HepG2 (cell line): ENCODE data around the gene IKBKE. TPM values are rescaled to one million over a fixed set of nuclear protein-coding genes. Genes with fewer than 3 reads are reported as not detected.
A peak's percentile ranks its signal among the peaks of the same experiment; 100 is the strongest.

ENCODE experiments used
- ATAC-seq: fragments of 200-7000 bp; cut with Tn5 transposase; 3 replicates; pipeline ENCODE4 v1.9.1; 2020; ENCODE audit warnings: mild to moderate bottlenecking, moderate library complexity
- BruUV-seq: library from RNA; stranded (reverse); fragments of 400-500 nt; replicated peaks from 2 replicates; lab custom pipeline; 2021; lab: Mats Ljungman, UMichigan
- CTCF ChIA-PET: fragments of 300-600 bp; formaldehyde crosslinking; extraction: SDS; loops from one replicate; lab custom pipeline; 2021; ENCODE audit warnings: low total read pairs, inconsistent platforms, low intra/inter-chr PET ratio; lab: Yijun Ruan, JAX
- POLR2A ChIA-PET: fragments of 350-600 bp; sonication (Branson Sonifier 250); formaldehyde crosslinking; loops from one replicate; lab custom pipeline; 2020; ENCODE audit warnings: antibody characterized with exemption, inconsistent platforms; lab: Yijun Ruan, JAX
- DNase-seq: peaks from one replicate; pipeline ENCODE4 v3.0.0-alpha.2; 2015; ENCODE audit warnings: low spot score
- FAIRE-seq: peaks from 3 replicates; lab custom pipeline; 2011; peaks lifted over from hg19 to GRCh38; lab: Jason Lieb, UNC
- H2AFZ ChIP-seq: one replicate; pipeline ENCODE4 v1.6.1; 2011; ENCODE audit warnings: low read length, inconsistent platforms
- H3K27ac ChIP-seq: fragments of 300-600 bp; 3 replicates; pipeline ENCODE4 v1.8.0; 2011; ENCODE audit warnings: mixed run types, mild to moderate bottlenecking, mixed read lengths, low read length, inconsistent platforms; ENCODE audit not compliant: insufficient read depth; ENCODE audit errors: extremely low read length
- H3K27me3 ChIP-seq, 2 experiments: fragments of 200-600 bp in 1 of 2; 2 replicates in 1 of 2; 3 replicates in 1 of 2; pipeline versions ENCODE4 v1.6.0 to v1.8.0; 2011; ENCODE audit warnings: low read length in 2 of 2, mild to moderate bottlenecking in 2 of 2, moderate library complexity in 2 of 2, inconsistent platforms in 1 of 2; ENCODE audit not compliant: insufficient read depth in 2 of 2, control insufficient read depth in 1 of 2
- H3K36me3 ChIP-seq, 2 experiments: fragments of 200-600 bp in 1 of 2; replicated peaks in 1 of 2; 2 replicates in 1 of 2; 3 replicates in 1 of 2; pipeline versions ENCODE4 v1.5.1 to v1.8.0; 2011; ENCODE audit warnings: low read length in 2 of 2, inconsistent platforms in 1 of 2; ENCODE audit not compliant: insufficient read depth in 2 of 2, control insufficient read depth in 1 of 2
- H3K4me1 ChIP-seq: 2 replicates; pipeline ENCODE4 v1.5.1; 2012; ENCODE audit warnings: low read length, inconsistent platforms; ENCODE audit not compliant: insufficient read depth
- H3K4me2 ChIP-seq: 2 replicates; pipeline ENCODE4 v1.6.0; 2011; ENCODE audit warnings: low read depth, low read length, inconsistent platforms
- H3K4me3 ChIP-seq, 3 experiments: fragments of 200-600 bp in 1 of 3; sonication (generic), shearing (Covaris generic) in 1 of 3; replicated peaks in 1 of 3; 2 replicates each; pipeline ENCODE4 v1.5.1; 2011 to 2016; ENCODE audit warnings: low read length in 3 of 3, inconsistent platforms in 2 of 3, low read depth in 2 of 3, mild to moderate bottlenecking in 2 of 3, control low read depth in 1 of 3, mixed read lengths in 1 of 3; ENCODE audit not compliant: insufficient read depth in 1 of 3
- H3K79me2 ChIP-seq: one replicate; pipeline ENCODE4 v1.6.1; 2011; ENCODE audit warnings: low read length, inconsistent platforms; ENCODE audit not compliant: insufficient read depth
- H3K9ac ChIP-seq: 2 replicates; pipeline ENCODE4 v1.6.0; 2011; ENCODE audit warnings: mild to moderate bottlenecking, low read depth, low read length, inconsistent platforms; ENCODE audit not compliant: insufficient read depth
- H3K9me3 ChIP-seq: 2 replicates; pipeline ENCODE4 v1.5.1; 2012; ENCODE audit warnings: mild to moderate bottlenecking, low read length
- H4K20me1 ChIP-seq: 2 replicates; pipeline ENCODE4 v1.6.0; 2011; ENCODE audit warnings: inconsistent platforms, mild to moderate bottlenecking, low read length, moderate library complexity; ENCODE audit not compliant: insufficient read depth
- ASH2L ChIP-seq: fragments of 300-600, 200-600 bp; sonication (generic); IDR thresholded peaks from 2 replicates; pipeline ENCODE4 v1.7.0; 2017; ENCODE audit warnings: low read depth, mild to moderate bottlenecking, moderate library complexity, mixed read lengths, low read length; ENCODE audit not compliant: insufficient read length
- BCLAF1 ChIP-seq: fragments of 450-650 bp; IDR thresholded peaks from 2 replicates; pipeline ENCODE4 v1.6.1; 2017; ENCODE audit warnings: mild to moderate bottlenecking
- FOXA1 ChIP-seq, 2 experiments: fragments of 450-650 bp in 1 of 2; sonication (generic) in 1 of 2; formaldehyde crosslinking in 1 of 2; IDR thresholded peaks; 2 replicates each; pipeline versions ENCODE4 v1.4.0 to v1.6.1; 2016 to 2020; ENCODE audit warnings: missing genetic modification reagents in 1 of 2
- FOXA3 ChIP-seq: IDR thresholded peaks from 2 replicates; pipeline ENCODE4 v1.6.1; 2016; ENCODE audit warnings: missing genetic modification reagents, missing compliant biosample characterization
- GFI1 ChIP-seq: sonication (generic); formaldehyde crosslinking; IDR thresholded peaks from 2 replicates; pipeline ENCODE4 v1.5.0; 2020; ENCODE audit warnings: missing genetic modification reagents, mild to moderate bottlenecking, borderline replicate concordance
- HOXA5 ChIP-seq: sonication (generic); formaldehyde crosslinking; IDR thresholded peaks from 2 replicates; pipeline ENCODE4 v1.4.0; 2020; ENCODE audit warnings: missing genetic modification reagents
- MAFF ChIP-seq: IDR thresholded peaks from 2 replicates; pipeline ENCODE4 v1.6.1; 2011; ENCODE audit warnings: low read depth, low read length, improper control_type of control experiment
- MAZ ChIP-seq, 2 experiments: sonication (generic) in 1 of 2; formaldehyde crosslinking in 1 of 2; IDR thresholded peaks; 2 replicates each; pipeline versions ENCODE4 v1.5.0 to v1.6.1; 2012 to 2020; ENCODE audit warnings: low read depth in 2 of 2, mild to moderate bottlenecking in 2 of 2, borderline replicate concordance in 1 of 2, improper control_type of control experiment in 1 of 2, low read length in 1 of 2, missing genetic modification reagents in 1 of 2, moderate library complexity in 1 of 2
- NR2F6 ChIP-seq, 2 experiments: IDR thresholded peaks; 2 replicates each; pipeline ENCODE4 v1.6.1; 2016; ENCODE audit warnings: antibody characterized with exemption in 1 of 2, mild to moderate bottlenecking in 1 of 2
- PBX2 ChIP-seq: IDR thresholded peaks from 2 replicates; pipeline ENCODE4 v1.6.1; 2016; ENCODE audit warnings: control low read depth
- RXRB ChIP-seq: IDR thresholded peaks from 2 replicates; pipeline ENCODE4 v1.6.1; 2016; ENCODE audit warnings: borderline replicate concordance, missing genetic modification reagents, missing compliant biosample characterization
- SAP130 ChIP-seq: IDR thresholded peaks from 2 replicates; pipeline ENCODE4 v1.6.1; 2016; ENCODE audit warnings: low read depth
- SNAI1 ChIP-seq: sonication (generic); formaldehyde crosslinking; IDR thresholded peaks from 2 replicates; pipeline ENCODE4 v1.5.0; 2020; ENCODE audit warnings: mild to moderate bottlenecking, missing genetic modification reagents, borderline replicate concordance
- SRSF9 ChIP-seq: fragments of 200-400 bp; formaldehyde crosslinking; IDR thresholded peaks from 2 replicates; pipeline ENCODE4 v1.6.1; 2018; ENCODE audit warnings: borderline replicate concordance, mild to moderate bottlenecking, low read depth, low read length; ENCODE audit not compliant: insufficient read depth, poor library complexity, severe bottlenecking
- ZMYM3 ChIP-seq: sonication (generic); formaldehyde crosslinking; IDR thresholded peaks from 2 replicates; pipeline ENCODE4 v1.5.1; 2020; ENCODE audit warnings: mild to moderate bottlenecking, missing genetic modification reagents
- ZMYM4 ChIP-seq: sonication (generic); formaldehyde crosslinking; IDR thresholded peaks from 2 replicates; pipeline ENCODE4 v1.8.1; 2023; ENCODE audit warnings: mild to moderate bottlenecking, missing genetic modification reagents
- ZNF350 ChIP-seq: sonication (generic); formaldehyde crosslinking; IDR thresholded peaks from 2 replicates; pipeline ENCODE4 v1.4.0; 2020; ENCODE audit warnings: mild to moderate bottlenecking, low read depth, missing genetic modification reagents, borderline replicate concordance
- ZNF367 ChIP-seq: sonication (generic); formaldehyde crosslinking; IDR thresholded peaks from 2 replicates; pipeline ENCODE4 v1.4.0; 2020; ENCODE audit warnings: missing genetic modification reagents, borderline replicate concordance
- ZNF446 ChIP-seq: sonication (generic); formaldehyde crosslinking; IDR thresholded peaks from 2 replicates; pipeline ENCODE4 v1.5.0; 2020; ENCODE audit warnings: mild to moderate bottlenecking, missing genetic modification reagents
- ZNF780A ChIP-seq: sonication (generic); formaldehyde crosslinking; IDR thresholded peaks from 2 replicates; pipeline ENCODE4 v1.8.0; 2022; ENCODE audit warnings: mild to moderate bottlenecking, missing genetic modification reagents, moderate library complexity
- WGBS: methylation state at CpG from one replicate; pipeline ENCODE4 v1.1.6; 2017; ENCODE audit warnings: low lambda C conversion rate; 5-methylcytosine and 5-hydroxymethylcytosine counted together
- in situ Hi-C: cut with HindIII; loops from 2 replicates; pipeline ENCODE4 v1.10.0; 2017; ENCODE audit warnings: low pct_unique_long_range_greater_than_20kb; ENCODE audit not compliant: extremely low pct_ligation_motif_present
- intact Hi-C: fragments of 100-400 bp; cut with micrococcal nuclease; formaldehyde crosslinking; loops from one replicate; pipeline ENCODE4 v1.10.0; 2022; ENCODE audit not compliant: unreplicated experiment
- polyA plus RNA-seq, 8 experiments: library from polyadenylated mRNA; depleted of rRNA in 3 of 8; stranded (reverse) in 7 of 8; unstranded in 1 of 8; fragments of >200 nt; fragmentation: Illumina TruSeq in 4 of 8; extraction: Trizol in 4 of 8; gene quantifications; 2 replicates each; pipeline versions ENCODE4 v1.2.1 to v1.2.3, GENCODE V29; 2011 to 2016; ENCODE audit warnings: low read depth in 4 of 8, missing spikeins in 1 of 8, mixed read lengths in 1 of 8; ENCODE audit not compliant: insufficient read depth in 1 of 8
- total RNA-seq, 5 experiments: library from RNA; depleted of rRNA; stranded (reverse); fragments of >200 nt; fragmentation: Illumina TruSeq; extraction: Trizol; gene quantifications; 2 replicates each; pipeline ENCODE4 v1.2.3, GENCODE V29; 2016; ENCODE audit warnings: low read depth in 1 of 5
- TF ChIP-seq, protein P1 (sequence below): sonication (generic); formaldehyde crosslinking; IDR thresholded peaks from 2 replicates; pipeline ENCODE4 v1.8.1; 2023; ENCODE audit warnings: mild to moderate bottlenecking, missing genetic modification reagents

Gene IKBKE
- total and polyA plus RNA-seq, 2 of the 13 experiments (the other 11 are each of a cell fraction or from before 2014, with no cell fraction given), result 4.5 to 5.8 TPM

GRCh38 chr1:206521127-206521526, 50.9 kb downstream of the IKBKE start:
- no peaks in the 10 kb centered on the region for H4K20me1 ChIP-seq
- DNase-seq (peak; percentile 49), ATAC-seq (peak; percentile 44), FAIRE-seq (peak; percentile 44)
- no peak overlapping the region for H3K9ac ChIP-seq
- H3K36me3 ChIP-seq, result no peaks in the 10 kb centered on the region
- no peak overlapping the region for H3K27ac ChIP-seq
- no peaks in the 10 kb centered on the region for H3K9me3 ChIP-seq
- no peak overlapping the region for H2AFZ ChIP-seq
- H3K27me3 ChIP-seq, result 0 out of 5 replicates have a peak, but pooled peaks cover 0 to 1% of the 10 kb centered on the region in 2 experiments
- 15% methylated on average over 5 of the region's 5 CpGs for WGBS
- BruUV-seq, result no TSS peak
- no peak overlapping the region for H3K4me3 ChIP-seq
- in situ Hi-C loops, result no loop called here
- H3K4me2 ChIP-seq, result peak overlapping the region; percentile 33; the same call in 1 of the 2 replicates
- ChIA-PET POLR2A (no interaction called here), CTCF (no interaction called here)
- intact Hi-C loops, result no loop called here
- H3K4me1 ChIP-seq, result peaks cover 28% of the 10 kb centered on the region
- H3K79me2 ChIP-seq, result no peaks in the 10 kb centered on the region
- TF ChIP-seq MAFF (no peak), FOXA1 (IDR thresholded peaks at IDR 0.05) (no peak), FOXA1 (CRISPR knock-in tag; IDR thresholded peaks at IDR 0.05) (peak; percentile 52; the same call in 1 of the 2 replicates), ASH2L (no peak), HOXA5 (CRISPR knock-in tag) (no peak), SAP130 (CRISPR knock-in tag) (peak; percentile 14; the same call in 1 of the 2 replicates), SNAI1 (CRISPR knock-in tag) (no peak), ZNF780A (CRISPR knock-in tag) (no peak), MAZ (IDR thresholded peaks at IDR 0.05; ENCODE audit: borderline replicate concordance, low read depth, low read length) (no peak), MAZ (CRISPR knock-in tag; IDR thresholded peaks at IDR 0.05; ENCODE audit: low read depth) (no peak), PBX2 (CRISPR knock-in tag) (peak; percentile 41; the same call in 1 of the 2 replicates), ZMYM4 (CRISPR knock-in tag) (no peak), ZNF367 (CRISPR knock-in tag) (no peak), ZNF350 (CRISPR knock-in tag) (no peak), ZMYM3 (CRISPR knock-in tag) (no peak), BCLAF1 (no peak), SRSF9 (no peak), FOXA3 (CRISPR knock-in tag) (peak; percentile 30; the same call in 1 of the 2 replicates), ZNF446 (CRISPR knock-in tag) (no peak), RXRB (no peak), NR2F6 (IDR thresholded peaks at IDR 0.05) (no peak), NR2F6 (CRISPR knock-in tag; IDR thresholded peaks at IDR 0.05) (0 out of 2 replicates have a peak, but pooled peaks have one; percentile 18), GFI1 (CRISPR knock-in tag) (0 out of 2 replicates have a peak, but pooled peaks have one; percentile 22)
- TF ChIP-seq, protein P1, sequence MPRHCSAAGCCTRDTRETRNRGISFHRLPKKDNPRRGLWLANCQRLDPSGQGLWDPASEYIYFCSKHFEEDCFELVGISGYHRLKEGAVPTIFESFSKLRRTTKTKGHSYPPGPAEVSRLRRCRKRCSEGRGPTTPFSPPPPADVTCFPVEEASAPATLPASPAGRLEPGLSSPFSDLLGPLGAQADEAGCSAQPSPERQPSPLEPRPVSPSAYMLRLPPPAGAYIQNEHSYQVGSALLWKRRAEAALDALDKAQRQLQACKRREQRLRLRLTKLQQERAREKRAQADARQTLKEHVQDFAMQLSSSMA, result no peak
